GM21717 (cell line): ENCODE data around the gene DCC.

ENCODE experiments used
- ATAC-seq: cut with Tn5 transposase; IDR thresholded peaks from one replicate; pipeline ENCODE4 v1.9.1; 2021; ENCODE audit warnings: mild to moderate bottlenecking, moderate library complexity; ENCODE audit not compliant: unreplicated experiment

The DCC gene

DNA sequence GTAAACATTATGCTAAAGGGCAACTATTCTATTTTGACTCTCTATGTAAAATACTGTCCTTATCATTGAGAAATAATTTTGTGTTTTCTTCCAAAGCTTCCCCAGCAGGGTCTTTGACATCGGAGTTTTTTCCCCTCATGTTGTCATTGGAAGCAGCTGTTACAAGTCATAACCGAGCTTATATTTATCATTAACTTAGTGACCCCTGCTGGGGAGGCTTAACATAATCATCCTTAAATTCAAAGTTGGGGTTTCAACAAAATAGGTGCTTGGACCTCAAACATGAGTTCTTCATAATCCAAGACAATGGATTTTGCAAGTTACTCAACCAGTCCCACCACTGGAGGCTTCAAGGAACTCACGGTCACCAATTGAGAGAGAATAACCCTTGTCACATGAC is 330.9 kb downstream of the DCC start:
- ATAC-seq: no peak

DNA sequence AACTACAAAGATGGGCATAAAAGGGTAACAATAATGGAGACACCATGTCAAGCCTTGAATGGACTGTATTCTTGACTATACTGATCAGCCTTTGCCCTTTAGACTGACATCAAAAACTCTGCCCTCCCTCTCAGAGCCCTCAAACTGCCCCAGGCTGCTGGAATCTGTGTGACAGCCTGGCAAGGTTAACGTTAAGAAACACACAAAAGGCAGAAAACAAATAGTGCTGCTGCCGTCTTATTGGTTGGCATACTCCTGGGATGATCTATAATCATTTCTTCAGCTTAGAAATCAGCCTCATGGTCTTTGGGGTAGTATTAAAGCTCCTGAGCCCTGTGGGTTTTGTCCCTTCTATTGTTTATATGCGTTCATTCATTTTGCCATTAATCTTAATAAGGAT is 338.0 kb downstream of the DCC start:
- ATAC-seq: no peak

DNA sequence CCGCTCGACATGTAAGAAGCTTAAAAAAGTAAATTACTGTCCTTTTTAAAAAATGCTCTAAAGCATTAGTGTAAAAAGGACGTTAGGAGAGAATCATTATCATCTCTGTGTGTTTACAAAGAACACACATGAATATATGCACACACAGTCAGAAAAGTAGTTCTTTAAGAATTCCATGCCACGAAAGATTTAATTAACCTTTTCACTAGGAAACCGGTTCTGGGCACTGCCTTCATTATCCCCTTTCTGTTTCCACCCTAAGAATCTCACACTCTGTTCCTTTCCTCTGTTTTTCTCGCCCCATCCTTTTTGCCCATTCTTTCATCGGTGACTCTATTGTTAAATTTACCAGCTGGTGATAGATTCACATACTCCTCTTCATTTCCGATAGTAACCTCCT is 338.6 kb downstream of the DCC start:
- ATAC-seq: no peak

DNA sequence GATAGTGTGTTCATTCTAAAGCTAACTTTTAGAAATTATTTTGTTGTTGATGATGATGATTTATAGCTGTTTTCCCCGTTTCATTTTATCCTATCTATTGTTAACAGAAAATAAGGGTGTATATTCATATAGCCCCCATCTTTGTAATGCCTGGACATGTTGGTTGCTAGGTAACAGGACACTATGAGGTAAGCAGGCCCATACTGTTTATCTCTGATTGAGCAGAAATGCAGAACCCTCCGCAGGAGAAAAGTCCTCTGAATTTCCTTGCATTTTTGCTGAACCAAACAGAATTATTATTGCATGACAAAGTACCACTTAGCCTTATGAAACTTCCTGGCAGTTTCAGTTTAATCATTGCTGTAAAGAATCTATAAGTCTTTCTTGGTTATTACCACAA is 339.4 kb downstream of the DCC start:
- ATAC-seq: no peak

DNA sequence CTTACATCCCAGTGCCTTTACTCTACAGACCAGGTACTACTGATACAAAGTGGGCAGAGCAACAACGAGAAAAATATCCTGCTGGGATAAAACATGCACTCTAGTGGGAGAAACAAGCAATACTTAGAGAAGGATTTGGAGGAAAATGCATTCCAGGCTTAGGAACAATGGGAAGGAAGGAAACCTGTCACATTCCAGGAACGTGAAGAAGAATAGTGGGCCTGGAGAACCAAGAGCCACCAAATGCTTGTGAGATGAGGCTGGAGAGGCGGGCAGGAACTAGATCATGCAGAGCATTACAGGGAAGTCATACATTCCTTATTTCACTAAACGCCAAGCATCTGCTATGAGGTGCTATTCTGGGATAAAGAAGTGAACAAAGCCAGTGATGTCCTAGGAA is 342.3 kb downstream of the DCC start:
- ATAC-seq: no peak

DNA sequence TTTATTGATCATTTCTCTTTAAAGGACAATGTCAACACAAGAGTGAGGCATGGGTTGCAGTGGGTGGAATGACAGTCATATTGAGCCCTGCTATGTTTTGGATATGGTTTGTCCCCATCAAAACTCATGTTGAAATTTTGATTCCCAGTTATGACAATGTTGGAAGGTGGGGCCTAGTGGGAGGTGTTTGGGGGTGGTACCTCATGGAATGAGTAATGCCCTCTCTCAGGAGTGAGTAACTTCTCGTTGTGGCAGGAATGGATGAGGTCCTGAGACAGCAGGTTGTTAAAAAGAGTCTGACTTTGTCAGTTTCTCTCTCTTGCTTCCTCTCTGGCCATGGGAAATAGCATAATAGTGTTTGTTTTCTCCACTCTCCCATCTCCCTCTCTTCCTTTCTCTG is 345.3 kb downstream of the DCC start:
- no peak for ATAC-seq

DNA sequence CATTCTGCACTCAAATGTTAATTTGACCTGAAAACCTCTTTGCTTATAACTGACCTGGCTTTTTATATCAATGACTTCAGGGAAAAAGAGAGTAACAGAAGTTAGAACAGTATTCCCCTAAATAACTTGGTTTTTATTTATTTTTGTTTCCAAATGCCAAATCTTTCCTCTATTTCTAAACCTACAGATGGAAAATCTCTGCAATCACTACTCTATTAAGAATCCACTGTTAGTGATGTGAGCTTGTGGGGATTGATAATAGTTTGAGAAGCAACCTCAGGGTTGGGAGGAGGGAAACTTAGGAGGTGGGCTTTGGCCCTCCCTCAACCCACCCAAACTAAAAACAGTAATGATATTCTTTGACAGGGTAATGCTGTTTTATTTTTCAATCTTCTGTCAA is 351.8 kb downstream of the DCC start:
- ATAC-seq: no peak

DNA sequence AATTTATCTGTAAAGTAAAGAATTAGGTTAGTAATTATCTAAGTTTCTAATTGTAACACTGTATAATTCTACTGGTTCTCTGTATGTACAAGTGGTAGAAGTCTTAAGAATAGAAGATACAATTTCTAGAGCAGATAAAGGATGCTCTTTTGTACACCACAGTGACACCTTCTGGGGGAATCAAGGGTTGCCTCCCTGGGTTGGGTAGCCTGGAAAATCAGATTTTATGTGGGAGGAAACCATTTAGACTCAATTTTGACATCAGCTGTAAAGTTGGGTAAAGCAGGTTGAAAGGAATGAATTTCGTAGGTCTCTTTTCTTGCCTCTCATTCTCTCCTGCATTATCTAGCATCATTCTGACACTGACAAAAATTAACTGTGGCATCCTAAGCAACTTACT is 354.8 kb downstream of the DCC start:
- ATAC-seq: no peak

DNA sequence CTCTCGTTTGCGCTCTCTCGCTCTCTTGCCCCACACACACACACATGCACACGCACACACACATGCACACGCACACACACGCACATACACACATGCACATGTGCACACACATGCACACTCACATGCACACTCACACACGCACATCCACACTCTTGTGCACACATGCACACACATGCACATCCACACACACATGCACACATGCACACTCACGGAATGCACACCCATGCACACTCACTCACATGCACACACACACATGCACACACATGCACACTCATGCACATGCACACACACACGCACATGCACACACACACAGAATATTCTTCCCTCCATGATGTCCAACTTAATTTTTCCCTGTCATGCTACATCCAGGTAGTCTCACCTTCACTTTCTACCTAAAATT is 360.1 kb downstream of the DCC start:
- no peak for ATAC-seq

DNA sequence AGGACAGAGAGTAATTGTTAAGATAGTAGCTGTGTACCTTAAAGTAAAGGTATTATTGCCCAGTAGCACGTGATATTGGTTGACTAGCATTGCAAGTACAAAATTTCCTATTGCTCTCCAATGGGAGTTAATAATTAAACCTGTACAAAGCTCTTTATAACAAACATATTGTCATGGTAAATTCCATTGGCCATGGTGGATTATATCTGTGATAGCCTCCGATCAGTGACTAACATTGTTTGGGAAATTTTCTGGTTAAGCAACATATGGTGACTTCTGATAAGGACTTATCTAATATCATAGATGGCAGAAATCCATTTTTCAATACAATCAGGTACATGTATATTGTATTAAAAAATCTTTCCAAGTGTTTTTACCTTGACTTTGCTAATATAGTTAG is 360.8 kb downstream of the DCC start:
- ATAC-seq: no peak

DNA sequence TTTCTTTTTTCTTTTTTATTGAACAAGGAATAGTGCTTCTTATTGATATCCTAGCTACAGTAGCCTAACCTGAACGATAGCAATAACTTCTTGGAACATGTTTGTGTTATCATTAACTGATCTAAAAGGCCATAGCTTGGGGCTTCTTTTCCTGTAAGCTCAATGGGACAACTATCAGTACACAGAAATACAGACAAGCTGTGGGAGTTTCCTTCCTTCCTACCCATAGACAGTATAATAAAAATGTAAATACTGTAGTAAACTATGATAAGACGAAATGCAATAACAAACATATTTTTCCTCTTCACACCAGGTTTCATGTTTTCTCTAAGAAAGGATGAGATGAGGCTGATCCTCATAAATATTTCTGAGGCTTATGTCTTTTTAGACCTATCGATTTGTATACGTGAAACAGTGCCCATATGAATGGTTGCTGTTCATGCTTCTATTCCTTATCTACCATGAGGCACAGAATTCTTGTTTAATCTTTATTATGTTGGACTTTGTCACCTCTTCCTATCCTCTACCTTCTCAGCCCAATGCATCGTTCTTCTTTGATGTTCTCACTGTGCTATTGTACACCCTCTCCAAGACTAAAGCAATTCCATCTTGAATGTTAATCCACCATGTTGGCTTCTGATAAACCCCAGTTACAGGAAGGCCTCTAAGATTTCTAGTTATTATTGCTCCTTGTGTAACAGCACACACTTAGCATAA is 361.4 kb downstream of the DCC start:
- no peak for ATAC-seq

DNA sequence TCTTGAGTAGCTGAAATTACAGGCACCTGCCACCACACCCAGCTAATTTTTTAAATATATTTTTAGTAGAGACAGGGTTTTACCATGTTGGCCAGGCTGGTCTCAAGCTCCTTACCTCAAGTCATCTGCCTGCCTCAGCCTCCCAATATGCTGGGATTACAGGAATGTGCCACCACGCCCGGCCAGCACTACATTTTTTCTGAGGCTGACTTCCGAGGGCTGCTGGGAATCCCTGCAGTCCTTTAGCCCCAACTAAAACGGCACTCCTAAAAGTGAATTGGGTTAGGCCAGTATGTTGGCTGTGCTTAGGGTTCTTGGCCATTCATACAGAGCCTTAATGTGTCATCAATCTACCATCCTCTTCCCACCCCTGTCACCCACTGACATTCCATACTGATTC is 375.4 kb downstream of the DCC start:
- ATAC-seq: no peak

DNA sequence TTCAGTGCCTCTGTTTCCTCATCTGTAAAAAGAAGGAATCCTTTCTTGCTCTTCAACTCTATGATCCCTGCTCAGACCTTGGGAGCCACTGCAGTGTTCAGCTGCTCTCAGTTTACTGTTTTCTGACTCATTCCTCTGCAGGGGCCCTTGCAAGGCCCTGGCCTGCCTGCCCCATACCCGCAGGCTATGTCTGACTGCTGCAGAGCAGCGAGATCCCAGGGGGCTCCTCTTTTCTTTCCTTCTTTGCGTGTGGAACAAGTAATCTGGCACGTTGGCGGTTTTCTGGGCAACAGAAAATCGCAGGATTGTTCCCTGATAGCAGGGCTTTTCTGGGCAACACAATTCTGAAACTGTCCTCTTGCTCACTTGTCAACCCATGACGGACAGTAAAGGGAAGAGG is 376.0 kb downstream of the DCC start:
- ATAC-seq: no peak

DNA sequence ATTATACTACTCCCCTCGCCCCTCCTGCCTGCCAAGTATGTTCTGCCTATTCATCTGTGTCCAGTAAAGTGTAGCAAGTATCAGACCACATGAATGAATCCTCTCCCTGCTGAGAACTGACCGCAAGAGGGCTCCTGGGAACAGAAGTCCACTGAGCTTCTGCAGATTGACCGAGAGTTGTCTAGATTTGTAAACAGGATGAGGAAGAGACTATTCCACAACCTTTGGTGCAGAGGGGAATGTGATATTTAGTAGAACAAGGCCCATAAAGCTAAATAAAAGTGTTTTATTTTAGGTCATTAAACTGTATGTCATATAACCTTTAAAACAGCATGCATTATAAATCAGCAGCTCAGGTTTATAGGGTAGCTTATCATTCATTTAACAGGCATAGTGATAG is 377.0 kb downstream of the DCC start:
- ATAC-seq: no peak

DNA sequence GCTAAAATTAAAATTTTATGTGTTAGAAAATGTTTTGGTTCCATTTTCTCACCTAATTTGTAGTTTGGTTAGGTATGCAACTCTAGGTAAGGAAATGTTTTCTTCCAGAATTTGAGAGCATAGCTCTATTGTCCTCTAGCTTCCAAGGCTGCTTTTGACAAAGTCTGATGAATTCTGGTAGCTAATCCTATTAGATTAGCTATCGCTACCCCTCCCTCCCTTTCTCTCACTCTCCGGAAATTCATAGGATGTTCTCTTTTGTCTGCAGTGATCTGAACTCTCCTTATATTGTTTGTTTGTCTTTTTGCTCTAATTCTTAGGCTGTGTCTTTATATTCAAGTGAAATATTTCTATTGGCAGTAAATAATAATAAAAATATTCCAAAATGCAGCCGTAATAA is 382.9 kb downstream of the DCC start:
- ATAC-seq: no peak

DNA sequence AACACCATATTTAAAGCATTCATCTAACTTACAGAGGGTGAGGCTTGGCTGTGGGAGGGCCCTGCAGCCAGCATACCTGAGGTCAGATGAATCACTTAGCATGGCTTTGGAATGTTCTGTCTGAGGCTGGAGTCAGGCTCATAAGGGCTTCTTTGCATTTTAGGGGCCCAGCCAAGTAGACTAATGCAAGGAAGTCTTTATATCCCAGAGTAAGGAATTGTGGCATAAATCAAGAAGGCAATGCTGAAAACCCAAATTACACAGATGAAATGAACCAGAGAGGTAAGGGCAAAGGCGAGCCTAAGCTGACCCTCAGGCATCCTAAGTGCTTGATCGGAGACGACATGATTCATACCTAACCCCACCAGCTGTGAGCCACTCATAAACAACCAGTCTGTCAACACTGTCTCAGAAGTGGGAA is 383.6 kb downstream of the DCC start:
- no peak for ATAC-seq

DNA sequence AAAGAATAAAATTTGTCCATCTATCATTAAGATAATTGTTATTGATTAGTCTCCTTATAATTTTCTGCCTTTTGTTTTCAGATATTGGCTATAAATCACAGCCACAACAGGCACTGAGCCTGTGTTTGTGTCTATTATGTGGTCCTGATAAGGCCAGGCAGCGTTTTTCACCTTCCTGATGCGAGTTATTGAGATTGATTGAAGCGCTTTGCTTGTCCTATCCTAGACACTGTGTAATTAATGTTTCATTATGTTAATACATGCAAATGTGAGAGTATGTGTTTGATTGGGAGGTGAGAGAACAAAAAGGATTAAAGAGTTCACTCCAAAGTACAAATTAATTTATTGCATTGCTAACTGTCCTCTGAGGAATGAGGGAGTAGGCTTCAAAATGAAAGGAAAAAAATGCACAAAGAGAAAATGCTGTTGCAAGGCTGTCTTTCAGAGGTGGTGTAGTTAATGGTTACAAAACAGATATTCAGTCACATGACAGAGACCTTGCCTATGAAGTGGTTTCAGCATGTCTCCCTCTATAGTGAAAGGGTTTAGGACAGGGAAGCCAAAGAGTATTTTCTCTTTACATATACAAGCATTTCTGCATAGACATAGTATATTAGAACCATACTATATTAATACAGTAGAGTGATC is 391.1 kb downstream of the DCC start:
- no peak for ATAC-seq

DNA sequence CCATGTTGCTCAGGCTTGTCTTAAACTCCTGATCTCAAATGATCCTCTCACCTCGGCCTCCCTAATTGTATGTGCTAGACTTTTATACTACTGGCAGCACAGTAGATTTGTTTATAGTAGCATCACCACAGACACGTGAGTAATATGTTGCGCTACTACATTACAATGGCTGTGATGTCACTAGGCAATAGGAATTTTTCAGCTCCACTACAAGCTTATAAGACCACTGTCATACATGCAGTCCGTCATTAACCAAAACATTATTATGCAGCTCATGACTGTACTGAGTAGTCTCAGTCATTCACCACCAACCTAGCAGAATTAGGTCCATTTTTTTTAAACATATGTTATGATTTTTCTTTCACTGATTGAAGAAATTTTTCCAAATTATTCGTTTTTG is 398.9 kb downstream of the DCC start:
- ATAC-seq: no peak

DNA sequence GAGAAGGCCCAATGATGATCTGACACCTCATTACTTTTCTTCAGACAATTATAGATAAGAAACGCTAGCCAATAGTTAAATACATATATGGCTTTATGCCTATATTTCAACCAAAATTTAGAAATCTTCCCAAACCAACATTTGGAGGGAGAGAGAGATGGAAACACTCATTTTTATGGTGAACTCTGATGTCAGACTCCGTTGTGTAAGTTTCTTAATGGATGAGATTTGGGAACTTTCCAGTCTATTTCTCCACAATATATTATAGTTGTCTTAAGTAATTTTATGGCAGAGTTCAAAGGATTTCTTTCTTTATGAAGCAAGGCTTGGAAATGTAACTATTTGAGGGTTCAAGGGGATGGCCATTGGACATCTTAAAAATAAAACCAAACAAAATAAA is 407.0 kb downstream of the DCC start:
- ATAC-seq: no peak

DNA sequence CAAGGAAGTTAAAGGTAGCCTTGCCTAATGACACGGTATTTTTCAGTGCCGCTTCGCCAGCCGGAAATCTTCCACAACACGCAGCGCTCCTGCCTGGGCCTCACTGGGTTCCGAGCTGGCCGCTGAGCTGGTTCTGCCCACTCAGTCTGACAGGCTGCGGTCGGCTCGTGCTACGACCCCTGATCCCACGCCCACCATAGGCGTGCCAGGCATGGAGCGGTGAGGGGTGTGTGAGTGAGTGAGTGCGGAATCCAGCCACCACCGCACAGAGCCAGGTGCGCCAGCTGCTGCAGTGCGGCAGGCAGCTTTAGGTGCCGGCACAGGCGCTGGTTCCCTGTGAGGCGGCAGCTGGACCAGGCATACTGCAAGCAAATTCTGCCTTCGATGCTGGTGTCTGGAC is 407.9 kb downstream of the DCC start:
- no peak for ATAC-seq

DNA sequence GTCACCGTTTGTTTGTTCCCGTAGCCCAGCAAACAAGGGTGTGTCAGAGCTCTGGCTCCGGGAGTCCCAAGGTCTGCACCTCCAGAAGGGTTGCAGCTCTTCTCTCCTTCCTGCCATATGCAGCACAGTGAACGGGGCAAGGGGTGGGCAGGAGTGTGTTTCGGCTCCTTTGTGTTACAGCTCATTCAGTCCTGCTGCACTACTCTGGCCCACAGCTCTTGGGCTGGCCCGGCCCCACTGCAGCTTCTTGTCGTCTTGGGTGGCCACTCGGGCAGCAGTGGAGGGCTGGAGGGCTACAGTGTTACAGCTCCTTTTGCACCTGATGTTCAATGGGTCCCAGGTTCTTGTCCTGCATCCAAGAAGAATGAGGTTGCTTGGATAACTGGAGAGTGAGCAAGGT is 408.3 kb downstream of the DCC start:
- ATAC-seq: no peak

DNA sequence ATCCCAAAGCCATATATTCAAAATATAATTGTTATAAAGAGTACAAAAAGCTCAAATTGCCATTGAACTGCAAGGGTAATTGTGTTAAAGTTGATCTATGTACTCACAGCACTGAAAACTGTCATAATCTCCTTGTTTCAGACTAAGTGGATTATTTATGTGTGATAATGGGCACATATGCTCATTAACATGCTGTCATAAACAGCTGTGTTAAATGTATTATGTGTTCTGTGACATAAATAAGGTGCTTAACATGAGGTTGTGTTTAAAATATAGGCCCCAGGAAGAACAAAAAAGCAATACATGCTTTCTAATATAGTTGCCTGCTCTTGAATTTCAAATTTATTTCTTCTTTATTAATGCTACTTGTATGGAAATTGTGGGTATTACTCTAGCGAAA is 409.5 kb downstream of the DCC start:
- no peak for ATAC-seq

DNA sequence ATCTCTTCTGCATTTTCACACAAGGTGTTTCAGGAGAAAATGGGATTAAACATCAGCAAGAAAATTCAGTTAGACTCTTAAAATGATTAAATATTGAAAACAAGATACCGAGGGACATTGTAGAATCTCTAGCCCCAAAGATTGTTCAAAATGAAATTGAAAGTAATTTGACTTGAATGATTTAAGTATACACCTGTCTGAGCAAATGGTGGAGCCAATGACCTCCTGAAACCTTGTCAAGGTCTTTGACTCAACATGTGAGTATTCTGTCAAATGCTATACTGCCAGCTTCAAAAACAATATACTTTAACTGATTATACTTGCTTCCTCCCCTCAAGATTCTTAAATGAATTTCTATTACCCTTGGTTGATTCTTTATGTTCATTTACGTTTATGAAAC is 411.0 kb downstream of the DCC start:
- no peak for ATAC-seq
